Natural killer cell treated with Interleukin-12 subunit alpha and Interleukin-12 subunit beta and Interleukin-15 and Interleukin-18, amount 100 ng/mL, for 72 hours (primary cell): ENCODE measurements around the gene CACNA1D. TPM values are rescaled to one million over a fixed set of nuclear protein-coding genes. Genes with fewer than 3 reads are reported as not detected.
A peak's percentile ranks its signal among the peaks of the same experiment; 100 is the strongest.

Experiments used
- ATAC-seq, 2 donors: fragments of 150-1000 bp; cut with Tn5 transposase in 1 of 2; sonication (Bioruptor Pico), chemical (Tn5 transposase) in 1 of 2; 2 replicates each; pipeline ENCODE4 v1.10.0; 2021
- DNase-seq: peaks from one replicate; pipeline ENCODE4 v3.0.0; 2022; ENCODE audit warnings: low spot score
- H3K27ac Mint-ChIP-seq, 2 donors: 1 replicate in 1 of 2; 2 replicates in 1 of 2; pipeline ENCODE4 v1.8.0; 2022; ENCODE audit warnings: mixed read lengths in 2 of 2, mild to moderate bottlenecking in 1 of 2, moderate library complexity in 1 of 2
- H3K27me3 Mint-ChIP-seq, 2 donors: 1 replicate in 1 of 2; 2 replicates in 1 of 2; pipeline ENCODE4 v1.8.0; 2022; ENCODE audit warnings: mixed read lengths in 2 of 2
- H3K36me3 Mint-ChIP-seq: one replicate; pipeline ENCODE4 v1.8.0; 2022; ENCODE audit warnings: mixed read lengths
- H3K4me1 Mint-ChIP-seq, 2 donors: 1 replicate in 1 of 2; 2 replicates in 1 of 2; pipeline ENCODE4 v1.8.0; 2022; ENCODE audit warnings: low read depth in 2 of 2, mixed read lengths in 2 of 2, mild to moderate bottlenecking in 1 of 2
- H3K4me3 Mint-ChIP-seq: one replicate; pipeline ENCODE4 v1.8.0; 2022; ENCODE audit warnings: mixed read lengths
- H3K9me3 Mint-ChIP-seq: 2 replicates; pipeline ENCODE4 v1.8.0; 2022; ENCODE audit warnings: mixed read lengths
- total RNA-seq, 2 donors: library from RNA; stranded (reverse); gene quantifications; one replicate each; pipeline ENCODE4 v1.2.3, GENCODE V29; 2022

CACNA1D gene
- total RNA-seq, 2 donors from 2014 or later: 0.26 to 1.2 TPM

DNA sequence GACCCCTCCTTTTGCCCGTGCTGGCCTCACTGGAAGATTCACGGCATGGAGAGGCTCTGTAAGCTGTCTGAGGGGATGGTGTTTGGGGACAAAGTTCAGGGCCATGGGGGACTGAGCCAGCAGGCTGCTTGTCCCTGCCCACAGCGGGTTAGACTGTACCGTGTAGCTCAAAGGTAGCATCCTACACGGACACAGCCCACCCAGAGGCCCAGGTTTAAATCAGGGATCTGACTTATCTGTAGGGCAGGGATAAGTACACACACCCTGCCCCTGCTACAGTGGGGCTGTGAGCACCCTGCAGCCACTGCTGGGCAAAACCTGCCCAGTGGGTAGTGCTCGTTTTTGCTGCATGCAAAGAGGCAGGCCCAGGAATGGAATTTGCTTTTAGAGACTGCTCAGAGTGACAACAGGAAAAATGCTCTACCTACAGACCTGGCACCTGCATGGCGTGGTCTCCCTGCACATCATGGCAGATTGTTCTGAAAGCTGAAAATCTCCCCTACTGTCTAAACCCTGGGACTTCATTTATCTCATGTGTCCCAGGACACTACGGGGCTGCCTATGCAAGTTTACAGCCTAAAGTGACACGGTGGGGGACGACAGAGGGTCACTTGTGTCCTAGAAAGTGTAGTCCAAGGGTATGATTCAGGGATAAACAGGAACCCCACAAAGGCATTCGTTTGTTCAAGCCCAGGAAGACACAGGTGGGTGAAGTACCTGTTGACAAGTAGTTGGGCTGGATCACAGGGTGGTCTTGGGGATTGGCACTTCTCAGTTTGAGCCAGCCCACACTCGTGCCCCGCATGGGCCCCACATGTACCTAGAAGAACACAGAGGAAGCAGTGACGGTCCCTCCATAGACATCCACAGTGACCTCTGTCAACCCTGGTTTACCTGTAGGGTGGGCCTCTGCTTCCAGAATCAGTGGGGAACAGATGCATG lies 324.1 kb downstream of the CACNA1D start:
- DNase-seq: no peak
- ATAC-seq: no peak
- no peaks in the 10 kb centered on the region for H3K4me1 Mint-ChIP-seq
- no peak overlapping the region for H3K27ac Mint-ChIP-seq
- no peak overlapping the region for H3K4me3 Mint-ChIP-seq
- H3K36me3 Mint-ChIP-seq: no peaks in the 10 kb centered on the region
- no peaks in the 10 kb centered on the region for H3K27me3 Mint-ChIP-seq
- no peaks in the 10 kb centered on the region for H3K9me3 Mint-ChIP-seq

DNA sequence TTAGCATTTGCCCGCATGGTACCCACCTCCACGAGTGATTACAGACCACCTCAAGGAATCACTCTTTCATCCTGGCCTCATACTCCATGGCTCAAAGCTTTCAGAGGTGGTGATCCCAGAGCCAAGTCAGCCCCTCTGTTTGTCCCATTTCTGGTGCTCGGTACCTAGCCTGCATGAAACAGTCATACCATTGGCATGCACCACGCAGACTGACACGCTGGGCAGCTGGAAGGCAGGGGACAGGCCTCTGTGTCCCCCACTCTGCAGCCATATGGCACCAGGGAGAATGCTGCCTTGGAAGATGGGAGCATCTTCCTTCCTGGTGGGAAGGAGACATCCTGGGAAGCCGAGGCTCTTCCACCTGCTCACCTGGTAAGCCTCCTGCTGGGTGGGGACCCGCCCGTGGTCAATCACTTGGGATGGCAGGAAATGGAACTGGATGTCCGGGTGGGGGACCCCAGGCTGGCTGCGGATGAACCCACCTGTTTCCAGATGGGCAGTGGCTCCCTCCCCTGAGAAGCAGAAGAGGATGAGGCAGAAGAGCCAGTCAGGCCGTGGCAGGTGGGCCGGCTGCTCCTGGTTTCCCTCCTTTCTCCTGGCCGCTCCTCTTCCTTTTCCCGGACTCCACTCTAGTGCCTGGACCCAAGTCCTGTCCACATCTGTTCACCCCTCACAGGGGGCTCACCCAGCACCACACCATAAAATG lies 324.9 kb downstream of the CACNA1D start:
- H3K4me3 Mint-ChIP-seq: no peak overlapping the region
- H3K27me3 Mint-ChIP-seq: no peaks in the 10 kb centered on the region
- ATAC-seq: no peak

GRCh38 chr3:53820084-53820483 lies 325.7 kb downstream of the CACNA1D start:
- H3K27me3 Mint-ChIP-seq: peaks cover 0 to 3% of the 10 kb centered on the region in 2 donors
- ATAC-seq (no peak), DNase-seq (no peak)
- no peaks in the 10 kb centered on the region for H3K36me3 Mint-ChIP-seq
- H3K4me1 Mint-ChIP-seq: no peaks in the 10 kb centered on the region
- no peaks in the 10 kb centered on the region for H3K9me3 Mint-ChIP-seq
- H3K27ac Mint-ChIP-seq: no peak overlapping the region
- H3K4me3 Mint-ChIP-seq: no peak overlapping the region

More for the DNA sequence above, 324.9 kb downstream of the CACNA1D start:
- no peak overlapping the region for H3K27ac Mint-ChIP-seq
- H3K9me3 Mint-ChIP-seq: no peaks in the 10 kb centered on the region
- H3K4me1 Mint-ChIP-seq: no peaks in the 10 kb centered on the region
- no peaks in the 10 kb centered on the region for H3K36me3 Mint-ChIP-seq
- DNase-seq: no peak

GRCh38 chr3:53820756-53821580 lies 326.6 kb downstream of the CACNA1D start:
- Mint-ChIP-seq H3K9me3 (no peaks in the 10 kb centered on the region), H3K27ac (no peak overlapping the region), H3K27me3 (peaks cover 3 to 12% of the 10 kb centered on the region in 2 donors), H3K4me1 (no peaks in the 10 kb centered on the region), H3K4me3 (no peak overlapping the region), H3K36me3 (no peaks in the 10 kb centered on the region)
- DNase-seq: no peak
- ATAC-seq: no peak

DNA sequence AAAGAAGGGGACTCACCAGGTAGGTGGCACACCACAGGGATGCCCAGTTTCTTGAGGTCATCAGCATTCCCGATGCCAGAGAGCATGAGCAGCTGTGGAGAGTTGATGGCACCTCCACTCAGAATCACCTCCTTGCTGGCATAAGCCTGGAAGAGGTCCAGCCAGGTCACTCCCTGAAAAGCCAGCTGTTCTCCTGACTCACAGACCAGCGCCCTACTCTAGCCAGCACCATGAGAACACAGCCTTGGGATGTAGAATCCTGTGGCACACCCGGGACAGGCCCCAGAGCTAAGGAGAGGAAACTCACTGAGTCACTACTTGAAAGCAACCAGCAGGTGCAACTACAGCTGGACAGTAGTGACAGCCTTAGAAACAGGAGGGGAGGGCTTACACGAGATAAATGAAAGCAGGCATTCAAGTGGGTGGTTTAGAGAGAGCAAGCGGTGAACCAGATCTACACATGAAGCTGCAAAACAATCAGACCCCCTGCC lies 327.3 kb downstream of the CACNA1D start:
- Mint-ChIP-seq H3K27me3 (peaks cover 3 to 13% of the 10 kb centered on the region in 2 donors), H3K9me3 (no peaks in the 10 kb centered on the region), H3K27ac (no peak overlapping the region), H3K36me3 (no peaks in the 10 kb centered on the region), H3K4me3 (no peak overlapping the region), H3K4me1 (no peaks in the 10 kb centered on the region)
- DNase-seq (no peak), ATAC-seq (no peak)

GRCh38 chr3:53822331-53822741 lies 327.9 kb downstream of the CACNA1D start:
- no peak for ATAC-seq
- Mint-ChIP-seq H3K36me3 (no peaks in the 10 kb centered on the region), H3K27me3 (peaks cover 3 to 16% of the 10 kb centered on the region in 2 donors), H3K4me3 (no peak overlapping the region), H3K9me3 (no peaks in the 10 kb centered on the region), H3K27ac (no peak overlapping the region), H3K4me1 (no peaks in the 10 kb centered on the region)
- DNase-seq: no peak

GRCh38 chr3:53823026-53823955 lies 328.9 kb downstream of the CACNA1D start:
- Mint-ChIP-seq H3K27me3 (peaks cover 7 to 21% of the 10 kb centered on the region in 2 donors), H3K4me1 (no peaks in the 10 kb centered on the region), H3K4me3 (no peak overlapping the region), H3K27ac (no peak overlapping the region), H3K9me3 (no peaks in the 10 kb centered on the region), H3K36me3 (no peaks in the 10 kb centered on the region)
- ATAC-seq (peak in 1 of 2 donors; percentile 29), DNase-seq (no peak)

DNA sequence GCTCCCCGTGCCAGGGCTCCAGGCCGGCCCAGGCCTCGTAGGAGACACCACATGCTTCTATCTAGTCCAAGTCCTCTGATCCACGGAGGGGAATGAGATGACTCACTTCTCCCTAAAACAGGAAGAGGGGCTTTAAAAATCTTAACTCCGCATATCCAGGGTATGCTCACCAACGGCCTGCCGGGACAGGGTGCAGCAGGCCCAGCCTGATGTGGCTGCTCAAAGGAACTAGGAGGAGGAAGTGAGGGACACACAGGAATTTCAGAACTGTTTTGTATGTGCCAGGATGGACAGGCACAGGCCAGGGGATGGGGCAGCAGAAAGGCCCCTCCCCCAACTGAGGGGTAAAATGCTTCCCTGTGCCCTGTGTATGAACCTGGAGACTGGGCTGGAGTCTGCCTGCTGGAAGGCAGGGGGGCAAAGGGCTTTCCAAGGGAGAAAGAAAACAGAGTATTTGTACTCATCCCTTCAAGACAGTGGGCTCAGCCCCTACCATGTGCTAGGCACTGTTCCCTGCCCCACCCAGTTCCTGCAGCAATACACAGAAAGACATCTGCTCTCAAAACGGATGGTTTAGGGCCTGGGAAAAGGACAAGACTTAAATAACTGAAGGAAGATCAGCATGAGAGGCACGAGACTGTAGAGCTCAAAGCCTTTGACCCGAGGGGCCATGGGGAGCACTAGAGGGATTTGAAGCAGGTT lies 329.7 kb downstream of the CACNA1D start:
- ATAC-seq (no peak), DNase-seq (no peak)
- H3K27me3 Mint-ChIP-seq: peaks cover 7 to 21% of the 10 kb centered on the region in 2 donors
- no peaks in the 10 kb centered on the region for H3K4me1 Mint-ChIP-seq
- H3K27ac Mint-ChIP-seq: no peak overlapping the region
- H3K9me3 Mint-ChIP-seq: no peaks in the 10 kb centered on the region
- H3K36me3 Mint-ChIP-seq: no peaks in the 10 kb centered on the region
- no peak overlapping the region for H3K4me3 Mint-ChIP-seq

DNA sequence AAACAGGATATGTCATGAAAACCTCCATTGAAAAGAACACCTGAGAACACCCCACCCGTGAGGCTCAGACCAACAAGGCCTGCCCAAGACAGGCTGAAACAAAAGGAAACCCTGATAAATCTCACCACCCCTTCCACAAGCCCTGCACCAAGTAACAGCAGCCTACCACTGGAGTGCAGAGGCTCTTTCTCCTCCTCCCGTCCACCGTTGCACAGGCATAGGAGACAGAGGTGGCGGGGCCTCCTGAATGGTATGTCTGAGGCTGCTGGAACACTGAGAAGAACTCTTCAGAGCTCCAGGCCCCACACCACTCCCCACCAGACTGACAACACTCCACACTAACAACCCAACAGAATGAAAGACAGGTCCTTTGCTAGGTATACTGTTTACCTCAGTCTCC lies 330.4 kb downstream of the CACNA1D start:
- no peak for ATAC-seq

DNA sequence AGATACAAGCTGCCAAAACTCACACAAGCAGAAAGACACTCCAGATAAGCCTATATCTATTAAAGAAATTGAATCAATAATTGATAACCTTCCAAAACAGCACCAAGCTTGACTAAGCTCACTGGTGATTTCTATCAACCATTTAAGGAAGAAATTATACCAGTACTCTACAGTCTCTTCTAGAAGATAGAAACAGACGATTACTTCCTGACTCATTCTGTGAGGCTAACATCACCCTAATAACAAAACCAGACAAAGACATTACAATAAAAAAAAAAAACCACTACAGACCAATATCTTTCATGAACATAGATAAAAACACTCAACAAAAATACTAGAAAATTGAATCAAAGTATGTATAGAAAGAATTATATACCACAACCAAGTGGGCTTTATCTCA lies 331.6 kb downstream of the CACNA1D start:
- no peaks in the 10 kb centered on the region for H3K36me3 Mint-ChIP-seq
- H3K4me3 Mint-ChIP-seq: no peak overlapping the region
- peaks cover 7 to 21% of the 10 kb centered on the region in 2 donors for H3K27me3 Mint-ChIP-seq
- no peaks in the 10 kb centered on the region for H3K9me3 Mint-ChIP-seq
- H3K4me1 Mint-ChIP-seq: no peaks in the 10 kb centered on the region
- DNase-seq (no peak), ATAC-seq (no peak)
- no peak overlapping the region for H3K27ac Mint-ChIP-seq

More for the DNA sequence above, 330.4 kb downstream of the CACNA1D start:
- no peaks in the 10 kb centered on the region for H3K9me3 Mint-ChIP-seq
- no peaks in the 10 kb centered on the region for H3K36me3 Mint-ChIP-seq
- H3K4me1 Mint-ChIP-seq: no peaks in the 10 kb centered on the region
- H3K27ac Mint-ChIP-seq: no peak overlapping the region
- no peak for DNase-seq
- no peak overlapping the region for H3K4me3 Mint-ChIP-seq
- peaks cover 7 to 21% of the 10 kb centered on the region in 2 donors for H3K27me3 Mint-ChIP-seq

DNA sequence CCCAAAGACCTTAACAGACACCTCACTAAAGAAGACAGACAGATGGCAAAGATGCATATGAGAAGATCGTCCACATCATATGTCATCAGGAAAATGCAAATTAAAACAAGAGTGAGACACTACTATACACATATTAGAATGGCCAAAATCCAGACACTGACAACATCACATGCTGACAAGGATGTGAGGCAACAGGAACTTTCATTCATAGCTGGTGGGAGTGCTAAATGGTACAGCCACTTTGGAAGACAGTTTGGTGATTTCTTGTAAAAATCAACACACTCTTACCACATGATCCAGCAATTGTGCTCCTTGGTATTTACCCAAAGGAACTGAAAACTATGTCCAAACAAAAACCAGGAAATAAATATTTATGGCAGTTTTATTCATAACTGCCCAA lies 334.2 kb downstream of the CACNA1D start:
- Mint-ChIP-seq H3K4me3 (no peak overlapping the region), H3K4me1 (no peaks in the 10 kb centered on the region), H3K27me3 (peaks cover 7 to 21% of the 10 kb centered on the region in 2 donors), H3K36me3 (no peaks in the 10 kb centered on the region), H3K9me3 (no peaks in the 10 kb centered on the region), H3K27ac (no peak overlapping the region)
- ATAC-seq (no peak), DNase-seq (no peak)

DNA sequence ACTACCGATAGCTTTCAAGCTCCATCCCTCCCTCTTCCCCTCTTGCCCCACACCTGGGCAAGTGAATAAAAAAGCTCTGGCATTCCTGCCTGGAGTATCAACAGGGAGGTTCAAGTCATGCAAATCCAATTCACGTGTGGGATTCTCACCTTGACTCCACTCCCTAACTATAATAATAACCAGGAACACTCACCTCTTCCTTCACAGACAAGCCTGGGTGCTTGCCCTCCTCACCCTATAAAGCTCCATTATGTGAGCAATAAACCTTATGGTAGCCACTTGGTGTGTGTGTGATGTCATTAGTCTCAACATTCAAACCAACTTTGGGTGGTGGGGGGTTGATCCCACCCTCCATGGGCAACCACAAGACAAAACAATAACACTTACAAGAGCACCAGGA lies 335.2 kb downstream of the CACNA1D start:
- Mint-ChIP-seq H3K27me3 (peaks cover 7 to 21% of the 10 kb centered on the region in 2 donors), H3K36me3 (no peaks in the 10 kb centered on the region), H3K9me3 (no peaks in the 10 kb centered on the region), H3K4me3 (no peak overlapping the region), H3K4me1 (no peaks in the 10 kb centered on the region), H3K27ac (no peak overlapping the region)
- DNase-seq: no peak
- ATAC-seq: no peak
